ENCODE data around the gene UHRF2.

DNA sequence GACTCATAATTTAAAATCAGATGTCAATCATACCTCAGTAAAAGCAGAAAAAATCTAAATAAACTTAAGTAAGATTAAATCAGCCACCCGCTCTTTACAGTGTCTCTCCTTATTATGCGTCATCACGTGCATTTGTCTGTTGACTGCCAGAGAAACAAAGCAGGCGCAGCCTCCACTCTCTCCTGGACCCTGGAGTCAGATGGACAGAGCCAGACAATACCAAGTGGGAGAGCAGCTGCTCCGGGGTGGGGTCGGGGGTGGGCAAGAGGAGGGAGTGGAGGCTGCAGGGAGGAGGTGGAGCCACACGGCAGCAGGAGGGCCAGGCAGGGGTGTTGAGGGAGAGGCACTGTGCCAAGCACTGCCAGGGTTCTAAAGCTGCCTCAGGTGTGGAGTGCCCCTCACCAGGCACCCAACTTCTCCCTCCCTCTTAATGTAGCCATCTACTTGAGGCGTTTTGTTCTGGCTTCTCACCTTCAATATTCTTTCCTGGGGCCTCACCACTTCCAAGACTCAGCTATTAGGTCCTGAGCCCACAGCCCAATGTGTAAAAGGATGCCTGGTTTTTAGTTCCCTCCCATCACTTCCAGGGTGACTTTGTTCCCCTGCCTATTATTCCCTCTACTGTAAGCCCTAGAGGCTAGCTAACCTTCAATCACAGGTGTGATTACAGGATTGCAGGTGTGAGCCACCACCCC lies 136.3 kb downstream of the UHRF2 start:
- TF ChIP-seq, protein P1, sequence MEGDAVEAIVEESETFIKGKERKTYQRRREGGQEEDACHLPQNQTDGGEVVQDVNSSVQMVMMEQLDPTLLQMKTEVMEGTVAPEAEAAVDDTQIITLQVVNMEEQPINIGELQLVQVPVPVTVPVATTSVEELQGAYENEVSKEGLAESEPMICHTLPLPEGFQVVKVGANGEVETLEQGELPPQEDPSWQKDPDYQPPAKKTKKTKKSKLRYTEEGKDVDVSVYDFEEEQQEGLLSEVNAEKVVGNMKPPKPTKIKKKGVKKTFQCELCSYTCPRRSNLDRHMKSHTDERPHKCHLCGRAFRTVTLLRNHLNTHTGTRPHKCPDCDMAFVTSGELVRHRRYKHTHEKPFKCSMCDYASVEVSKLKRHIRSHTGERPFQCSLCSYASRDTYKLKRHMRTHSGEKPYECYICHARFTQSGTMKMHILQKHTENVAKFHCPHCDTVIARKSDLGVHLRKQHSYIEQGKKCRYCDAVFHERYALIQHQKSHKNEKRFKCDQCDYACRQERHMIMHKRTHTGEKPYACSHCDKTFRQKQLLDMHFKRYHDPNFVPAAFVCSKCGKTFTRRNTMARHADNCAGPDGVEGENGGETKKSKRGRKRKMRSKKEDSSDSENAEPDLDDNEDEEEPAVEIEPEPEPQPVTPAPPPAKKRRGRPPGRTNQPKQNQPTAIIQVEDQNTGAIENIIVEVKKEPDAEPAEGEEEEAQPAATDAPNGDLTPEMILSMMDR (IDR thresholded peaks at IDR 0.05 in 2 of 3, conservative IDR thresholded peaks at IDR 0.05 in 1 of 3; ENCODE audit: borderline replicate concordance in 1 of 3, insufficient read depth in 1 of 3, low read depth in 2 of 3, low read length in 2 of 3) = no peak
- TF ChIP-seq, protein P2, sequence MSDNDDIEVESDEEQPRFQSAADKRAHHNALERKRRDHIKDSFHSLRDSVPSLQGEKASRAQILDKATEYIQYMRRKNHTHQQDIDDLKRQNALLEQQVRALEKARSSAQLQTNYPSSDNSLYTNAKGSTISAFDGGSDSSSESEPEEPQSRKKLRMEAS (IDR thresholded peaks at IDR 0.05) = no peak
- TF ChIP-seq SRF (IDR thresholded peaks at IDR 0.05; ENCODE audit: low read depth) (no peak), POLR2A (IDR thresholded peaks at IDR 0.05; ENCODE audit: borderline replicate concordance, extremely low read depth, insufficient read depth, insufficient read length) (no peak), EZH2 (IDR thresholded peaks at IDR 0.05) (no peak), RAD21 (IDR thresholded peaks at IDR 0.05; ENCODE audit: low read depth) (no peak), SP1 (IDR thresholded peaks at IDR 0.05; ENCODE audit: low read depth) (no peak), ELF1 (IDR thresholded peaks at IDR 0.05; ENCODE audit: borderline replicate concordance, low read depth) (no peak)
